GM10266 (cell line): ENCODE results near the gene FBXO5.
A peak's percentile ranks its signal among the peaks of the same experiment; 100 is the strongest.

ENCODE experiments used
- DNase-seq: peaks from one replicate; pipeline ENCODE4 v3.0.0; 2012; ENCODE audit errors: extremely low spot score
- TF ChIP-seq, protein P1 (sequence below): IDR thresholded peaks from 2 replicates; pipeline ENCODE4 v1.5.1; 2012; ENCODE audit warnings: mild to moderate bottlenecking, low read depth; ENCODE audit not compliant: control insufficient read depth, insufficient read depth; ENCODE audit errors: missing control alignments

FBXO5 gene, protein sequence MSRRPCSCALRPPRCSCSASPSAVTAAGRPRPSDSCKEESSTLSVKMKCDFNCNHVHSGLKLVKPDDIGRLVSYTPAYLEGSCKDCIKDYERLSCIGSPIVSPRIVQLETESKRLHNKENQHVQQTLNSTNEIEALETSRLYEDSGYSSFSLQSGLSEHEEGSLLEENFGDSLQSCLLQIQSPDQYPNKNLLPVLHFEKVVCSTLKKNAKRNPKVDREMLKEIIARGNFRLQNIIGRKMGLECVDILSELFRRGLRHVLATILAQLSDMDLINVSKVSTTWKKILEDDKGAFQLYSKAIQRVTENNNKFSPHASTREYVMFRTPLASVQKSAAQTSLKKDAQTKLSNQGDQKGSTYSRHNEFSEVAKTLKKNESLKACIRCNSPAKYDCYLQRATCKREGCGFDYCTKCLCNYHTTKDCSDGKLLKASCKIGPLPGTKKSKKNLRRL

DNA sequence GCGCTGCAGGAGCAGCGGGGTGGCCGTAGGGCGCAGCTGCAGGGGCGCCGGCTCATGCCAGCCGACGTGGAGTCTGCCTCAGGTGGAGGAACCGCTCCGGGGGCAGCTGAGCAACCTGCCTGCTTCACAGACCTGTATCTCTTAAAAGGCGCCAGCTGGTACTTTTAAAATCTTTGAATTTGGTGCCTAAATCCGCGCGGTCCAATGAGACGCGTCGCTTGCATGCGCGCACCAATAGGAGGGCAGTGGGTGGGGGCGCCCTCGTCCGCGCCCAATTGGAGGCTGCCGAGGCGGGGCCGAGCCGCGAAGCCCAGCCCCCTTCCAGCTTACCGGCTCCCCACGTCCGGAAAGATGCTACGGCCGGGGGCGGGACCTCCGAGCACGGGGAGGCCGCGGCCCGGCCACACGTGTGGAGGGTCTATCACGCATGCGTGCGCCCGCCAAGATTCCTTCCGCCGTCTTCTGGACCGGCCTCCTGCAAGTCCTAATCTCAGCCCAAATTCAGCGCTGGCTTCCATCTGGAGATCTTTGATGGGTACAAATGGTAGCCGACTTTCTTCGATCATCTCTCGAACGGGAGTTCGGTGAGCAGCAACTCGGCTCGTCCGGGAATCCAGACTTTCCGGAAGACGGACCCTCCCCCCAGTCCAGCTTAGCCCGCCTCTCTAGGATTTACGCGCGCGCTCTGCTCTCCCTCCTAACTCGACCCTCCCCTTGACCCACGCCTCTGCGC is at the start of gene FBXO5:
Gene FBXO5, minus strand, starts transcription at position 138 of the 733 bp plus-strand sequence. Its CDS starts 82 bp downstream, at position 56.
- TF ChIP-seq, protein P1, sequence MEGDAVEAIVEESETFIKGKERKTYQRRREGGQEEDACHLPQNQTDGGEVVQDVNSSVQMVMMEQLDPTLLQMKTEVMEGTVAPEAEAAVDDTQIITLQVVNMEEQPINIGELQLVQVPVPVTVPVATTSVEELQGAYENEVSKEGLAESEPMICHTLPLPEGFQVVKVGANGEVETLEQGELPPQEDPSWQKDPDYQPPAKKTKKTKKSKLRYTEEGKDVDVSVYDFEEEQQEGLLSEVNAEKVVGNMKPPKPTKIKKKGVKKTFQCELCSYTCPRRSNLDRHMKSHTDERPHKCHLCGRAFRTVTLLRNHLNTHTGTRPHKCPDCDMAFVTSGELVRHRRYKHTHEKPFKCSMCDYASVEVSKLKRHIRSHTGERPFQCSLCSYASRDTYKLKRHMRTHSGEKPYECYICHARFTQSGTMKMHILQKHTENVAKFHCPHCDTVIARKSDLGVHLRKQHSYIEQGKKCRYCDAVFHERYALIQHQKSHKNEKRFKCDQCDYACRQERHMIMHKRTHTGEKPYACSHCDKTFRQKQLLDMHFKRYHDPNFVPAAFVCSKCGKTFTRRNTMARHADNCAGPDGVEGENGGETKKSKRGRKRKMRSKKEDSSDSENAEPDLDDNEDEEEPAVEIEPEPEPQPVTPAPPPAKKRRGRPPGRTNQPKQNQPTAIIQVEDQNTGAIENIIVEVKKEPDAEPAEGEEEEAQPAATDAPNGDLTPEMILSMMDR: no peak
- DNase-seq: peak; percentile 96

DNA sequence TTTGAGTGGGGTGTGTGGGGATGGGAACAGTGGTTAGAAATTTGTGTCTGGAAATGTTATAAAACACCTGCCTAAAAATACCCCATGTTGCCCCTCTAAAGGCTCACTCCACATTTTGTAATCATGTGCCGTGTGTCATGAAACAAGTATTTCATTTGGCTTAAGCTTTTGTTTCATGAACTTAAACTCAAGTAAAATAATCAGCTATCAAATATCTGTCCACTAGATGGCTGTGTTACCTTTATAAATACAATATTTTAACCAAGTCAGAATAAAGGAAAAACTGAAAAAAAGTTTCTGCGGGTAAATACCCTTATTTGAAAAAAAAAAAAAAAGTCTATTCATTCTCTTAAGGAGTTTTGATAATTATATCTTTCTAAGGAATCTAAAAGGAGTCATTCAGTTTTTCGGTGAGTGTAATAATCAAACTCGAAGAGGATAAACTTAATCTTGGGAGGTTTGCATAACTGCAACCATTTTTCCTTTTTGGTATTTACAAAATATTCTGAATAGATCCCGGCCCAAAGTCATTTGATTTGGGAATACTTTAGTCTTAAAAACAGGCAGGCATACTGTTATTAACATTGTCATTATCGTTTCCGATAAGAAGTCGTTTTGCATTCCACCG is 49.5 kb upstream of the FBXO5 start:
- TF ChIP-seq, protein P1: peak; percentile 44
- DNase-seq: no peak

DNA sequence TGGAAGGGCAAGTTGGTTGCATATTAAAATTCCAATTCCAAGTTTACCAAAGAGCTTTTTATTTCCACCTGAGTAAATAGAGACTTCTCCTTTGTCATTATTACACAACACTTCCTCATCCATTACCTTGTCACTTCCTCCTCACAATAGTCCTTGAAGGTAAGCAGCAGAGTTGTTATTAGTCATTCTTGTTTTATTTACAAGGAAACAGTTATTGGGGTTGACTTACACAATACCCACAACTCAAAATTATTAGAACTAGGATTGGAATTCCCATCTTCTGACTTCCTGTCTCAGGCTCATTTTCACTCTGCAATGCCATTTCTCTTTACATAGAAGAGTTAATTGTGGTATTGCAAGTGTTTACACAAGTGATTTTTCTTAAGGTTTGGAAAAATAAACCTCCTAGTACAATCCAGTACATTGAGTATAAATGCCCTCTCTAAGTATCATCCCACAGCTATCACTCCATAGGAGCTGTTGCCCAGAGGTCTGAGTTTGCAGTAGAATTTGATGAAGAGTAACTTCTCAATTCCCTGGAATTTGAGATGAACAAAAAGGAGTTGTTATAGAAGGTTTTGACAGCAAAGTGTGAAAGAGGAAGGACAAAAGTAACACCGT is 48.6 kb upstream of the FBXO5 start:
- no peak for DNase-seq
- TF ChIP-seq, protein P1: no peak

DNA sequence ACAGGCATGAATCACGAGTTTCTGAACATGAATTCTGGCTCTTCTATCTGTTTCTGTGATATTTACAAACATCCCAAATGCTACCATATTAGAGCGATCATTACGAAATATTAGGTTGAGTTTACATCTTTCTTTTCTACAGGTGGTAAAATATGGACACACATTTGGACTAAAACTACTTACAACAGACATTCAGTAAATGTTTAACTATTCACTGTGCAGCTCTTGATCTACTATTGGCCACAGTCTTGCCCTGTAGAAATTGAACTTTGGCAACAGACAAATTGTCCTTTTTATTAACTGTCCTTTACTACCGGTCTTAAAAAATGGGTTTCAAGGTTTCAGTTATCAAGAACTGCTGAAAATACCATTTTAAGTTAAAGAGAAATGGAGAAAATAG is 46.1 kb upstream of the FBXO5 start:
- no peak for DNase-seq
- TF ChIP-seq, protein P1: no peak

DNA sequence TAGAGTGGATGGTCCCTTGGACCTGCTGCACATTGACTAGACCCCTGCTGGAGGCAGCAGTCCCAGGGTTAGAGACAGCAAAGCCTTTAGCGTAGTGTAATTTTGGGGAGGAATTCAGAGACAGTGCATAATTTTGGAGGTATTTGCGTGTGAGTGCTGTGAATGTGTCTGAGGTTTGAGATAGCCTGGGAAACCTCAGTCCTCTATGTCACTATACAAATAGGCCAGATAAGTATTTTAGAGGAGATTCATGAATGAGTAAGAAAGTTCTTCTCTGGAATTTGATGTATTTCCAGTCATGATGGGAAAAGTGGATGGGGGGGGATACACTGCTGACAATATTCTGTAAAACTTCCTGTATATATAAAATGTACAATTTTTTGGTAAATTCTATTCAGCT is 45.4 kb upstream of the FBXO5 start:
- TF ChIP-seq, protein P1: no peak
- no peak for DNase-seq

DNA sequence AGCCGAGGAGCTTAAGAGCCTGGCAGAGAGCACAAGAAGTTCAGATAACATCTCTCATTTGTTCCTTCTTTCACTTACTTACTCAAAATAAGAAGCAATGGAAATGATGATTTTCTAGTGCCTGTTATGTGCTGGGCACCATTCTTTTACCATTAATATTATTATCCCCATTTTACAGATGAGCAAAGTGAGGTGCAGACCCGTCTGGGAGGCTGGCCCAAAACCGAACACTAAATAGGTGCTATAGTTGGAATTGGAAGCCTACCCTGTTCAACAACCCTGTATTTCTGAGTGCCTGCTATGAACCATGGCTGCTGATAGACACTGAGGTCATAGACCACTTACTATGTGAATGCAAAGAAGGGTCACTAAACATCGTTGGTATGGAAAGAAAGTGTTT is 44.6 kb upstream of the FBXO5 start:
- TF ChIP-seq, protein P1: no peak
- DNase-seq: no peak

DNA sequence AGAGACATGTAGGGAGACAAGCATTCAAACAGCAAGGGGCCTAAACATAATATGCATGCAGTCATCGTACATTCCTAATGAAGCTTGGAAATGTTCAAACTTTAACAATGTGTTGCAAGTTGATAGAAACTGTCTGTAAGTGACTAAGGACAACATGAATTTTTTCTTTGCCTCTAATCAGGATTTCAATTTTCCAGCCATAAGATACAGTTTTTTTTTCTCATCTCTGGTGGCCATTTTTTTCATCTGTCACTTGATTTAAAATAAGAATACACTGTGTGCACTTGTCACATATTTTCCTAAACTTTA is 41.8 kb upstream of the FBXO5 start:
- DNase-seq: no peak
- TF ChIP-seq, protein P1: no peak
